Fibroblast of lung (primary cell): ENCODE results near the gene KDM7A.

ENCODE experiments used
- CTCF ChIP-seq, 2 donors: IDR thresholded peaks in 1 of 2; conservative IDR thresholded peaks in 1 of 2; 1 replicate in 1 of 2; 2 replicates in 1 of 2; pipeline ENCODE4 v1.5.1; 2011 to 2012; ENCODE audit warnings: low read length in 2 of 2, control low read depth in 1 of 2, inconsistent platforms in 1 of 2, low read depth in 1 of 2, mild to moderate bottlenecking in 1 of 2
- EZH2 ChIP-seq: IDR thresholded peaks from 2 replicates; pipeline ENCODE4 v1.5.1; 2012; ENCODE audit warnings: low read length, control low read depth, mild to moderate bottlenecking; ENCODE audit errors: missing control alignments

- TF ChIP-seq CTCF (conservative IDR thresholded peaks at IDR 0.05 in 1 of 2, IDR thresholded peaks at IDR 0.05 in 1 of 2; ENCODE audit: low read depth in 1 of 2, low read length in 2 of 2) (no peak), EZH2 (no peak)
Observed at GRCh38 chr7:140039066-140039465, 137.7 kb downstream of the KDM7A start.
